A549 (cell line): ENCODE measurements around the gene ZNF33A. TPM values are rescaled to one million over a fixed set of nuclear protein-coding genes. Genes with fewer than 3 reads are reported as not detected.
A peak's percentile ranks its signal among the peaks of the same experiment; 100 is the strongest.
"Not testable (repeated sequence)": the region's sequence is repeated elsewhere in the genome, so short reads cannot be mapped to it uniquely, and the experiment has no call there.

ENCODE experiments used
- ATAC-seq, 2 experiments: fragments of 200-7000 bp in 1 of 2; fragments of >200 bp in 1 of 2; cut with Nextera tagmentation in 1 of 2; cut with Tn5 transposase in 1 of 2; 3 replicates each; pipeline versions ENCODE4 v1.8.0 to v1.9.1; 2018 to 2020; ENCODE audit warnings: mild to moderate bottlenecking in 1 of 2, moderate library complexity in 1 of 2
- CTCF ChIA-PET: fragments of 300-600 bp; sonication (Branson Sonifier 250); formaldehyde crosslinking; extraction: SDS; loops from one replicate; lab custom pipeline; 2021; ENCODE audit warnings: antibody characterized with exemption, inconsistent platforms; lab: Yijun Ruan, JAX
- POLR2A ChIA-PET: fragments of 350-600 bp; formaldehyde crosslinking; extraction: SDS; loops from one replicate; lab custom pipeline; 2021; ENCODE audit warnings: antibody characterized with exemption, inconsistent platforms; lab: Yijun Ruan, JAX
- DNase-seq, 2 experiments: peaks; one replicate each; pipeline versions ENCODE4 v3.0.0 to v3.0.0-alpha.2; 2011 to 2016; ENCODE audit warnings: low read depth in 1 of 2, low spot score in 1 of 2
- FAIRE-seq: peaks from 2 replicates; lab custom pipeline; 2011; peaks lifted over from hg19 to GRCh38; lab: Jason Lieb, UNC
- H3K27ac ChIP-seq, 2 experiments: fragments of >200 bp; sonication (Bioruptor Twin); formaldehyde crosslinking; 3 replicates each; pipeline ENCODE4 v1.5.1; 2016 to 2017
- H3K4me1 ChIP-seq: fragments of >200 bp; sonication (Bioruptor Twin); formaldehyde crosslinking; 3 replicates; pipeline ENCODE4 v1.6.1; 2016
- H3K4me2 ChIP-seq: fragments of >200 bp; sonication (Bioruptor Twin); formaldehyde crosslinking; 3 replicates; pipeline ENCODE4 v1.6.1; 2016
- H3K4me3 ChIP-seq: fragments of >200 bp; sonication (Bioruptor Twin); formaldehyde crosslinking; 3 replicates; pipeline ENCODE4 v1.5.1; 2016
- H3K9me3 ChIP-seq: fragments of >200 bp; sonication (Bioruptor Twin); formaldehyde crosslinking; 3 replicates; pipeline ENCODE4 v1.6.1; 2016
- CEBPB ChIP-seq, 2 experiments: fragments of >200 bp in 1 of 2; sonication (Bioruptor Twin) in 1 of 2; formaldehyde crosslinking in 1 of 2; IDR thresholded peaks; 2 replicates each; pipeline ENCODE4 v1.6.1; 2012 to 2016
- EHF ChIP-seq: fragments of 250-450 bp; sonication (Bioruptor Pico); IDR thresholded peaks from 2 replicates; pipeline ENCODE4 v1.5.0; 2020; ENCODE audit warnings: mild to moderate bottlenecking
- ESRRA ChIP-seq: fragments of 150-350 bp; IDR thresholded peaks from 2 replicates; pipeline ENCODE4 v1.6.1; 2014; ENCODE audit warnings: mild to moderate bottlenecking, low read length, borderline replicate concordance
- HOXB13 ChIP-seq: fragments of 250-450 bp; sonication (Bioruptor Pico); IDR thresholded peaks from 2 replicates; pipeline ENCODE4 v1.5.0; 2020; ENCODE audit warnings: low read depth, mild to moderate bottlenecking, moderate library complexity
- HOXB5 ChIP-seq: fragments of 250-450 bp; sonication (Bioruptor Pico); IDR thresholded peaks from 2 replicates; pipeline ENCODE4 v1.5.0; 2020; ENCODE audit warnings: mild to moderate bottlenecking, moderate library complexity
- KDM1A ChIP-seq: fragments of 200-600 bp; sonication (generic); IDR thresholded peaks from 2 replicates; pipeline ENCODE4 v1.6.1; 2016; ENCODE audit warnings: low read depth, mild to moderate bottlenecking
- KDM5A ChIP-seq: fragments of 200-600 bp; sonication (generic); IDR thresholded peaks from 2 replicates; pipeline ENCODE4 v1.6.1; 2016; ENCODE audit warnings: antibody characterized with exemption, mild to moderate bottlenecking
- MAX ChIP-seq: IDR thresholded peaks from 2 replicates; pipeline ENCODE4 v1.6.1; 2012
- ZSCAN20 ChIP-seq: fragments of 250-450 bp; sonication (Bioruptor Pico); IDR thresholded peaks from 2 replicates; pipeline ENCODE4 v1.8.0; 2022; ENCODE audit warnings: mild to moderate bottlenecking, moderate library complexity
- WGBS: methylation state at CpG from one replicate; pipeline ENCODE4 v1.1.6; 2017; ENCODE audit errors: missing lambda C conversion rate; 5-methylcytosine and 5-hydroxymethylcytosine counted together
- polyA plus RNA-seq, 4 experiments: library from polyadenylated mRNA; depleted of rRNA in 3 of 4; stranded (reverse); fragments of >200 nt; fragmentation: RNase III in 1 of 4; extraction: RNeasy Plus Mini Kit Qiagen cat#74134 plus additional on column Dnase treatment in 1 of 4; gene quantifications; 2 replicates in 3 of 4; 3 replicates in 1 of 4; pipeline ENCODE4 v1.2.3, GENCODE V29; 2011 to 2017
- TF ChIP-seq, protein P1 (sequence below): fragments of 150-350 bp; IDR thresholded peaks from 2 replicates; pipeline ENCODE4 v1.6.1; 2014; ENCODE audit warnings: low read depth, mild to moderate bottlenecking, low read length

ZNF33A gene
- polyA plus RNA-seq, 2 of the 4 experiments (the other 2 are of a cell fraction) = 15.6 to 18.7 TPM

DNA sequence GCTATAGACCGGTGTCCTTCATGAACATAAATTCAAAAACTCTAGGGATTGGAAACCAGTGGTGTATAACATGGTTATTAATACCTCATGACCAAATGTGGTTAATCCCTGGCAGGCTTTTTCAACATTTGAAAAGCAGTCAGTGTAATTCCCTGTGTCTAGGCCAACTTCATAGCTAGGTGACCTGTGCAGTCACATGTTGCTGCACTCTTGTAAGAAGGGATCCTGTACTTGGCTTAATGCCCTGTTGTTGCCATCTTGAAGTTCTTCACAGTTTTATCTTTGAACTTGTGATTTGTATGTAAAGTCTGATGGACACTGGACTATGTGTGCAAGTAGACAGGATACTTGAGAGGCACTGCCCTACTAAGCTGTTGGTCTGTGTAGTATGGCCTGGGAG, 39.7 kb downstream of the ZNF33A start:
- peaks cover 85% of the 10 kb centered on the region for H3K9me3 ChIP-seq
- no peak overlapping the region for H3K27ac ChIP-seq
- TF ChIP-seq ZSCAN20 (CRISPR knock-in tag) = no peak
- no peak for TF ChIP-seq KDM1A
- TF ChIP-seq HOXB13 (CRISPR knock-in tag) = no peak
- no peak for TF ChIP-seq KDM5A
- no peak overlapping the region for H3K4me3 ChIP-seq
- ChIA-PET POLR2A (no interaction called here), CTCF (no interaction called here)
- ATAC-seq (no peak), FAIRE-seq (no peak), DNase-seq (no peak)
- H3K4me2 ChIP-seq = no peak overlapping the region
- no peaks in the 10 kb centered on the region for H3K4me1 ChIP-seq
- WGBS = 90% methylated on average over 1 of the region's 1 CpG

- H3K9me3 ChIP-seq = peaks cover 90% of the 10 kb centered on the region
- ATAC-seq (no peak), FAIRE-seq (peak; percentile 74), DNase-seq (no peak)
- ChIA-PET CTCF (no interaction called here), POLR2A (no interaction called here)
- no peaks in the 10 kb centered on the region for H3K4me1 ChIP-seq
- TF ChIP-seq EHF (CRISPR knock-in tag) = no peak
- H3K4me2 ChIP-seq = no peak overlapping the region
- no peak overlapping the region for H3K27ac ChIP-seq
- H3K4me3 ChIP-seq = no peak overlapping the region
These were observed 43.9 kb downstream of the ZNF33A start for GRCh38 chr10:38054361-38054797.

DNA sequence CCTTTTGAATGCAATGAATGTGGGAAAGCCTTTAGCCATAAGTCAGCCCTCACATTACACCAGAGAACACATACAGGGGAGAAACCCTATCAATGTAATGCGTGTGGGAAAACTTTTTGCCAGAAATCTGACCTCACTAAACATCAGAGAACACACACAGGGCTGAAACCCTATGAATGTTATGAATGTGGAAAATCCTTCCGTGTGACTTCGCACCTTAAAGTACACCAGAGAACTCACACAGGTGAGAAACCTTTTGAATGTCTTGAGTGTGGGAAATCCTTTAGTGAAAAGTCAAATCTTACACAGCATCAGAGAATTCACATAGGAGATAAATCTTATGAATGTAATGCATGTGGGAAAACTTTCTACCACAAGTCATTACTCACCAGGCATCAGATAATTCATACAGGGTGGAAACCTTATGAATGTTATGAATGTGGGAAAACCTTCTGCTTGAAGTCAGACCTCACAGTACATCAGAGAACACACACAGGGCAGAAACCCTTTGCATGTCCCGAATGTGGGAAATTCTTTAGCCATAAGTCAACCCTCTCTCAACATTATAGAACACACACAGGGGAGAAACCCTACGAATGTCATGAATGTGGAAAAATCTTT, 44.9 kb downstream of the ZNF33A start:
- peak in 1 of 2 experiments; percentile 40 for DNase-seq
- H3K9me3 ChIP-seq = peaks cover 93% of the 10 kb centered on the region
- FAIRE-seq, CTCF ChIA-PET, H3K4me1 ChIP-seq, POLR2A ChIA-PET, H3K27ac ChIP-seq, ATAC-seq, H3K4me3 ChIP-seq, H3K4me2 ChIP-seq: not testable (repeated sequence)
- 89% methylated on average over 5 of the region's 5 CpGs for WGBS

DNA sequence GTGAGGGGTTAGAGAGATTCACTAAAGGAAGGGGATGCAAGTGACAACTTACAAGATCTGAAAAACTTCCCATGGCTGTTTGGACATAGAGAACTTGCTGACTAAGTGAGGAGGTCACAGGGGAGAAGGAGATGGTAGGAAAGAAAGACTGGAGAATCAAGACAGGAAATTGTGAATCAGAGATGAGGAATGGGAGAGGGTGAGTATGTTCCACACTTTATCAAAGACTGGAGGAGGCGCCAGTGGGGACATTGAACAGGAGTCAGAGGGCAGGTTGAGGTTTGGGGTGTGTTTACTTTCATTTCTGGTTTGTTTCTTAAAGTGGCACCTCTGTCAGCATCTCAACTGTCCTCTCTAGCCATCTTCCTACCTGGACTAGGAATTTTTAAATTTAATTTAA, 59.2 kb downstream of the ZNF33A start:
- FAIRE-seq, CTCF ChIA-PET, H3K4me1 ChIP-seq, POLR2A ChIA-PET, H3K4me2 ChIP-seq, H3K4me3 ChIP-seq, ATAC-seq, DNase-seq, H3K27ac ChIP-seq: not testable (repeated sequence)
- peaks cover 27% of the 10 kb centered on the region for H3K9me3 ChIP-seq
- 16% methylated on average over 1 of the region's 1 CpG for WGBS

GRCh38 chr10:38070501-38070900, 60.0 kb downstream of the ZNF33A start:
- no peaks in the 10 kb centered on the region for H3K4me1 ChIP-seq
- 70% methylated on average over 8 of the region's 8 CpGs for WGBS
- TF ChIP-seq KDM1A = no peak
- no peak for TF ChIP-seq HOXB5 (CRISPR knock-in tag)
- TF ChIP-seq, all 56 proteins: peak for 0
- Histone ChIP-seq H3K9me3 (peaks cover 25% of the 10 kb centered on the region), H3K4me3 (no peak overlapping the region), H3K4me2 (no peak overlapping the region), H3K27ac (no peak overlapping the region)
- no peak for FAIRE-seq
- no peak for ATAC-seq
- no peak for DNase-seq
- ChIA-PET CTCF (interaction anchor here (0.6 kb wide), 2 partner anchors 80 to 944 kb away, joined by 3 to 4 read pairs; no protein-coding TSS in a partner anchor), POLR2A (no interaction called here)

DNA sequence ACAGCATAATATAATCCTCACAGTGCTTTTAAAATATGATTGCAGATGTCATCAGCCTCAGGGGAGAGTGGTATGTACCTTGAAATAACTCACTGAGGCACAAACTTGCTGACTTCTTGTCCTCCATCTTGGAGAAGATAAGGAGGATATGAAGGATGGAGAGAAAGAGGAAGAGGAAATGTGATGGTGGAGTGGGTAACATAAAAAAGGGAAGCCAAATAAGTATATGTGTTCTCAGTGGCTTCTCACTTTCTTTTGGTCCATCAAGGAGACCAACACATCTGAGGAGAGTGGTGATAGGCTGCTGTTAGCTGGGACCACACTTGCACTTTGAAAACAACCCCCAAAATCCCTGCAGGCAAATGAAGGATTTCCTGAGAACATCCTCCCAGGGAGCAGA, 62.1 kb downstream of the ZNF33A start:
- no peak for TF ChIP-seq ESRRA
- TF ChIP-seq, protein P1, sequence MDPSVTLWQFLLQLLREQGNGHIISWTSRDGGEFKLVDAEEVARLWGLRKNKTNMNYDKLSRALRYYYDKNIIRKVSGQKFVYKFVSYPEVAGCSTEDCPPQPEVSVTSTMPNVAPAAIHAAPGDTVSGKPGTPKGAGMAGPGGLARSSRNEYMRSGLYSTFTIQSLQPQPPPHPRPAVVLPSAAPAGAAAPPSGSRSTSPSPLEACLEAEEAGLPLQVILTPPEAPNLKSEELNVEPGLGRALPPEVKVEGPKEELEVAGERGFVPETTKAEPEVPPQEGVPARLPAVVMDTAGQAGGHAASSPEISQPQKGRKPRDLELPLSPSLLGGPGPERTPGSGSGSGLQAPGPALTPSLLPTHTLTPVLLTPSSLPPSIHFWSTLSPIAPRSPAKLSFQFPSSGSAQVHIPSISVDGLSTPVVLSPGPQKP = no peak
- no peak for TF ChIP-seq CEBPB (IDR thresholded peaks at IDR 0.05)
- no peak for TF ChIP-seq MAX
- DNase-seq (no peak), ATAC-seq (no peak), FAIRE-seq (no peak)
- ChIA-PET POLR2A (no interaction called here), CTCF (no interaction called here)
- Histone ChIP-seq H3K4me3 (no peak overlapping the region), H3K27ac (no peak overlapping the region), H3K9me3 (peaks cover 19% of the 10 kb centered on the region; the same call in 2 of the 3 replicates), H3K4me2 (no peak overlapping the region), H3K4me1 (no peaks in the 10 kb centered on the region)
